ENCODE measurements around the gene EXTL2.
"Not testable (repeated sequence)": the region's sequence is repeated elsewhere in the genome, so short reads cannot be mapped to it uniquely, and the experiment has no call there.

EXTL2 gene

DNA sequence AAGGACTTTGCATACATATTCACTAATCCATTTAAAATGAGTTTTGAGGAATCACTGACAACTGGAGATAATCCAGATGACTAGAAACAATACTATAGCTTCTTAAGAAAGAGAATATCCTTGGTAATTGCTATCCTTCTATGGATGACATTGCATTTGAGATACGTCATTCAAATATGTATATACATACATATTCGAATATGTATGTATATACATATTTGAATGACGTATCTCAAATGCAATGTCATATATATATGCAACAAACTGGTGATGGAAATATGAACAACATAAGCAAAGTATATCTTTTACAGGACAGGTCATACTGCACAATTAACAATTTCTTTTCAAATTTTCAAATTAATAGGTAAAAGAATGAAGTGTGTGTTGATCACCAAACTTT, 41.7 kb downstream of the EXTL2 start:
- DNase-seq = no peak

DNA sequence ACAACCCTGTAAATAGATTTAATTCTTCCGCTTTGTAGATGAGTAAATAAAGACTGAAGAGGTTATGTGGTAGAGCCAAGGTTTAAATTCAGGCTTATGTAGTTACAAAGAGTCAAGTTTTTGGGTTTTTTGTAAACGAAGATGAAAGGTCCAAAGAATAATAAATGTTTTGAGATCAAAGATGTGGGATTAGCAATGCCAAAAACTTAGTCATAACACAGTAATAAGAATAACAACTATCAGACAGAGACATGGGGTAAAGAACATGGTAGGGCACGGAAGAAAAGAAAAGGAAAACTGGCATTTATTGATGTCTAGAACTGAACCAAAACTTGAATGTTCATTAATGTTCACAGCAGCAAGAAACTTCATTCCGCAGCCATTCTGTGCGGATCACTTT, 42.9 kb downstream of the EXTL2 start:
- no peak for DNase-seq

DNA sequence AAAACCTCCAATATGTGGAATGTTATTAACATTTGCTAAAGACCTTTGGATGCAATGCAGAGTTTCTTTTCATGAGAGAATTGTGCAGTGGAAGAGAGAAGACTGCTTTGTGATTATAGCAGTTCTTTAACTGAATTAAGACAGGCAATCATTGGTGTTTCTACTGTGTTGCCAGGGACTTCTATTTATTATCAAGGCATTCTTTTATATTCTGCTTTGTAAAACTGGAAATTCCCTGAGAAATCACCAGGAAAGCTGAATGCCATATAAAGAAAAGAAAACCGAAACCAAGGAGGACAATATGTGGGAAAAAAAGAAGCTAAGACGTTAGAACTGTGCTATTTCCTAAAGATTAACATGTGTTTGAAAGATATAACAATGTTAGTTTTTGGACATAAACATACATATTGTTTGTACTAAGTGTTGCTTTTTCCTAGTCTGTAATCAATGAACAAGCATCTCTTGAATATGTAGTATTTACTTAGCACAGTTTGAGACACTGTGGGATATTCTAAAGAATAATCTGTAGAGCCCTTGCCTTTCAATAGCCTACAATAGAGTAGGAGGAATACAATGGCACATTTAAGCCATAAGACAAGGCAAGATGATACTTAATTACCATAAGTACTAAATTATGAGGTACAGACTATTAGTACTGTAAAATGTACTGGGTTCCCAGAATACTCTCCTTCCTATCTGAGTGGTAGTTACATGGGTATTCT, 47.1 kb downstream of the EXTL2 start:
- no peak for DNase-seq

DNA sequence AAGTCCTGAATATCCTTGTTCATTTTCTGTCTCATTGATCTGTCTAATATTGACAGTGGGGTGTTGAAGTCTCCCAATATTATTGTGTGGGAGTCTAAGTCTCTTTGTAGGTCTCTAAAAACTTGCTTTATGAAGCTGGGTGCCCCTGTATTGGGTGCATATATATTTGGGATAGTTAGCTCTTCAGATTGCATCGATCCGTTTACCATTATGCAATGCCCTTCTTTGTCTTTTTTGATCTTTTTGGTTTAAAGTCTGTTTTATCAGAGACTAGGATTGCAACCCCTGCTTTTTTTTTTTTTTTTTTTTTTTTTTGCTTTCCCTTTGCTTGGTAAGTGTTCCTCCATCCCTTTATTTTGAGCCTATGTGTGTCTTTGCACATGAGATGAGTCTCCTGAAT, 51.5 kb downstream of the EXTL2 start:
- not testable (repeated sequence) for DNase-seq

DNA sequence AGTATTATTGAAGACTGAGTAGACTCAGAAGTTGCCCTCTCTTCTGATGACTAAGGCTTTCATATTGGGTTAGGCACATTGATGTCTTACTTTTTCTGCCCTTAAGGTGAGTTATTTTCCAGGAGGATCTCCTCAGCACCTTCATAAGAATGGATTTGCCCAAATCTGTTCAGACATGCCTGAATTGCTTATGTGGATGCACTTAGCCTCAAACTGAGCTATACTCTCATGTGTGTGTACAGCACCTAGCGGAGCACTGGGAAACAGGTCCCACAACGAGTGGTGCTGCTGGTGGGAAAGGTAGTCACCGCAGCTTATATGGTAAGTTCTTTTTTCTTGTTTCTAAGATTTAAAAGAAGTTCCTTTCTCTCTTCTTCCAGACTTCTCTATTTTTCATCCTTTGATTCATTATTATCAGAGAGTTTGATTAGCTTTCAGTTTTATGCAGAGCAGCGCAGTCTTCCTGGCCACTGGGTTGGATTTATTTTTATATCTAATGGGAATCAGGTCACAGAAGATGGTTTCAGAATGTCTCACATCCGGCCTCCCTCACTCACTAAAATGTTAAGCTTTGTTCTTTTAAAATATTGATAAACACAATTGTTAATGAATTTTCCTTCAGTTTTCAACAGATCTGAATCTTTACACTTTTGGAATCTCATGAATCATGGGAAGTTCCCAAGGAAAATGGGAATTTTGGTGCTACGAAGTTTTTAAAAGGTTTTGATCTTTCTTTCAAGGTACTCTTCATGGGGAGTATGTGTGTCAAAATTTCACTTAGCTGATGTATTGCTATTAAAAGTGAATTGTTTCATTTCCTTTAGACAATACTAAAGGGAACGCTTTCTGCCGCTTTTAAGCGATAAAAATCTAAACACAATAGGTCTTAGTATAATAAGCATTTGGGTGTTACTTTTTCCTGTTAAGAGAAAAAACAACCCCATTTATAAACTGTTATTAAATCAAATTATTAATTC, 58.5 kb downstream of the EXTL2 start:
- no peak for DNase-seq

DNA sequence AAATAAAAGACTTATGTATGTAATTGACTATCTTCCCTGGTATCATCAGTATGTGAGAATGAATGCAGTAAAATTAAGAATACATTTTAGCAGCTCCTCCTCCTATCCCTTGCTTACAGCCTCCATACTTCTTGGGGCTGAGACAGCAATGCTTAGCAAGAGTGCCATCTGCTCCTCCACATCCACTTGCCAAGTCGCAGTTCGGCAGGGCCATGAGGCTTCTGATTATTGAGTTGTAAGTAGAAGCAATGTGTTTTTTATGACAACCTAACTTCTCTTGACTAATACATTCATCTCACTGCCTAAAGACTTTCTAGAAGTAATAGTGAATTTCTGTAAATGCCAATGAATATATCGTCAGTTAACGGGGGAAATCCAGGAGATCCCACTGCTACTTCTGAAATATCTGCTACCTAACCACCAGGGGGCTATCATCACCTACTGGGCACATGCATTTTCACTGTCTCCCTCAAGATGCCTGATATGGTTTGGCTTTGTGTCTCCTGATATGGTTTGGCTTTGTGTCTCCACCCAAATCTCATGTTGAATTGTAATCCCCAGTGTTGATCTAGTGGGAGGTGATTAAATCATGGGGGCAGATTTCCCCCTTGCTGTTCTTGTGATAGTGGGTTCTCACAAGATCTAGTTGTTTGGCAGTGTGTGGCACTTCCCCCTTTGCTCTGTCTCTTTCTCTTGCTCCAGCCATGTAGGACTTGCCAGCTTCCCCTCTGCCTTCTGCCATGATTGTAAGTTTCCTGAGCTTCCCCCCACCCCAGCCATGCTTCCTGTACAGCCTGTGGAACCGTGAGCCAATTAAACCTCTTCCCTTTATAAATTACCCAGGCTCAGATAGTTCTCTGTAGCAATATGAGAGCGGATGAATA, 59.6 kb downstream of the EXTL2 start:
- DNase-seq = peak; percentile 49 to 58

DNA sequence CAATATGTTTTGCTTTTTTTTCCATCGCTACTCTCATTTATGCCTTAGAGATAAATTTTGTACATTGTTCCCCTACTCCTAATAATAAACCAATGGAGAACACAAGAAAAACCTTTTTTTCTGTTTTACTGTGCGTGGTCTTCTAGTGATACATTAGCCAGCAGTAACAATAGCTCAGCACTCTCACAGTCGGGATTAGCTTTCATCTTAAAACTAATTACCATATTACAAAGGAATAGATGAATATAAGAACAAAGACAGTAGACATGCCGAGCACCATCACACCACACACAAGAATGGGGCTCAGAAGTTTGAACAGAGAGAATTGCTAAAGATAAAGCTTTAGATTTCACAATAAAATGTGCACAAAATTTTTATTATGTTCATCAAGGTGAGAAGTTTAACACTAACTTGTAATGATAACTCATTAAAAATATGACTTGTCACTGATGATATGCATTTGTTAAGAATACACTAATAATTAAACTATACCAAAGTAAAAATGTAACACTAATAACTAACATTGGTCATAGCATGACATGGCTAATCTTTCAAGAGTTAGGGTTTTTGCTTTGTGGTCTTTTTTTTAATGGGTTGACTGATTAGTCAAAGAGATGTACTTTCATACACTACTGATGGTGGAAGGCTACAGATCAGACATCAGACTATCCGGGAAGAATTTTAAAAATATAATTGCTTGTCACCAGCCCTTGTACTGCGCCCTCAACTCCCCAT, 61.8 kb downstream of the EXTL2 start:
- no peak for DNase-seq

DNA sequence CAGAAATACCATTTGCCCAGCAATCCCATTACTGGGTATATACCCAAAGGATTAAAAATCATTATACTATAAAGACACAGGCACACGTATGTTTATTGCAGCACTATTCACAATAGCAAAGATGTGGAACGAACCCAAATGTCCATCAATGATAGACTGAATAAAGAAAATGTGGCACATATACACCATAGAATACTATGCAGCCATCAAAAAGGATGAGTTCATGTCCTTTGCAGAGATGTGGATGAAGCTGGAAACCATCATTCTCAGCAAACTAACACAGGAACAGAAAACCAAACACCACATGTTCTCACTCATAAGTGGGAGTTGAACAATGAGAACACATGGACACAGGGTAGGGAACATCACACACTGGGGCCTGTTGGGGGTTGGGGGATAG, 69.0 kb downstream of the EXTL2 start:
- not testable (repeated sequence) for DNase-seq
